Prostate gland (tissue), 2 donors: ENCODE results near the gene KIAA1328.

ENCODE experiments used
- CTCF ChIP-seq, 4 experiments: fragments of 200-600 bp in 2 of 4; fragments of 450-650 bp in 2 of 4; sonication (generic) in 2 of 4; IDR thresholded peaks; 1 replicate in 3 of 4; 2 replicates in 1 of 4; pipeline ENCODE4 v1.5.1; 2016 to 2019; ENCODE audit warnings: antibody characterized with exemption in 4 of 4, mild to moderate bottlenecking in 2 of 4, moderate library complexity in 2 of 4
- POLR2AphosphoS5 ChIP-seq: sonication (generic); formaldehyde crosslinking; IDR thresholded peaks from one replicate; pipeline ENCODE4 v1.6.1; 2017; ENCODE audit warnings: antibody characterized with exemption

DNA sequence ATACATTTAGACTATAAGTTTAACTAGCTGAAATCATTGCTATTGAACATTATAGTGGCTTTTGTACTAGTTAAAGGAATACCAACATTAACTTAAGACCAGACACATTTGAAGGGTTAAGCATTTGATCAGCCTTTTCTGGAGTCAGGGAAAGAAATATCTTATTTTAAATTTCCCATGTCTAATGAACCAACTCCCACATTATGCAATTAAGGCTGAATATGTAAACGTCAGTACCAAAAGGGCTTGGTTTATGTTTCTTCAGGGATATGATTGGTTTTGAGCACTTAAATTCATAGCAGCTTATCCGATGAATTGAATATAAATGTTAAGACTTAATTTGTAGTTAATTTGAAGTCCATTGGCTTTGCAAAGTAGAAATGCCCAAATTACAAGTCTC, 344.5 kb downstream of the KIAA1328 start:
- no peak for TF ChIP-seq CTCF (IDR thresholded peaks at IDR 0.05)
- no peak for TF ChIP-seq POLR2AphosphoS5
